Parathyroid adenoma (tissue), 2 donors: ENCODE results near the gene ENTREP1.
A peak's percentile ranks its signal among the peaks of the same experiment; 100 is the strongest.

ENCODE experiments used
- H2AFZ ChIP-seq: fragments of 300-600 bp; sonication (generic); one replicate; pipeline ENCODE4 v1.7.0; 2017; ENCODE audit warnings: antibody characterized with exemption, mild to moderate bottlenecking
- H3K27ac ChIP-seq: fragments of 300-600 bp; sonication (generic); one replicate; pipeline ENCODE4 v1.7.0; 2017
- H3K27me3 ChIP-seq: fragments of 300-600 bp; sonication (generic); one replicate; pipeline ENCODE4 v1.7.0; 2017; ENCODE audit warnings: low read length; ENCODE audit not compliant: control insufficient read depth, insufficient read depth
- H3K36me3 ChIP-seq: fragments of 300-600 bp; sonication (generic); one replicate; pipeline ENCODE4 v1.7.0; 2017; ENCODE audit warnings: low read length; ENCODE audit not compliant: control insufficient read depth, insufficient read depth
- H3K4me1 ChIP-seq: fragments of 300-600 bp; sonication (generic); one replicate; pipeline ENCODE4 v1.7.0; 2017; ENCODE audit warnings: control low read depth
- H3K4me2 ChIP-seq: fragments of 300-600 bp; sonication (generic); one replicate; pipeline ENCODE4 v1.7.0; 2017; ENCODE audit warnings: low read length
- H3K4me3 ChIP-seq: fragments of 300-600 bp; sonication (generic); one replicate; pipeline ENCODE4 v1.7.0; 2017; ENCODE audit warnings: low read depth, low read length
- H3K79me2 ChIP-seq: fragments of 300-600 bp; sonication (generic); one replicate; pipeline ENCODE4 v1.7.0; 2017; ENCODE audit warnings: control low read depth
- H3K9ac ChIP-seq: fragments of 300-600 bp; sonication (generic); one replicate; pipeline ENCODE4 v1.7.0; 2017; ENCODE audit warnings: mild to moderate bottlenecking
- H3K9me3 ChIP-seq: fragments of 300-600 bp; sonication (generic); one replicate; pipeline ENCODE4 v1.7.0; 2017; ENCODE audit warnings: low read length; ENCODE audit not compliant: control insufficient read depth
- TF ChIP-seq, protein P1 (sequence below): fragments of 300-600 bp; sonication (generic); IDR thresholded peaks from one replicate; pipeline ENCODE4 v1.7.0; 2017; ENCODE audit warnings: antibody characterized with exemption, mild to moderate bottlenecking
- donor health status: primary hyperparathyroidism.

ENTREP1 gene

DNA sequence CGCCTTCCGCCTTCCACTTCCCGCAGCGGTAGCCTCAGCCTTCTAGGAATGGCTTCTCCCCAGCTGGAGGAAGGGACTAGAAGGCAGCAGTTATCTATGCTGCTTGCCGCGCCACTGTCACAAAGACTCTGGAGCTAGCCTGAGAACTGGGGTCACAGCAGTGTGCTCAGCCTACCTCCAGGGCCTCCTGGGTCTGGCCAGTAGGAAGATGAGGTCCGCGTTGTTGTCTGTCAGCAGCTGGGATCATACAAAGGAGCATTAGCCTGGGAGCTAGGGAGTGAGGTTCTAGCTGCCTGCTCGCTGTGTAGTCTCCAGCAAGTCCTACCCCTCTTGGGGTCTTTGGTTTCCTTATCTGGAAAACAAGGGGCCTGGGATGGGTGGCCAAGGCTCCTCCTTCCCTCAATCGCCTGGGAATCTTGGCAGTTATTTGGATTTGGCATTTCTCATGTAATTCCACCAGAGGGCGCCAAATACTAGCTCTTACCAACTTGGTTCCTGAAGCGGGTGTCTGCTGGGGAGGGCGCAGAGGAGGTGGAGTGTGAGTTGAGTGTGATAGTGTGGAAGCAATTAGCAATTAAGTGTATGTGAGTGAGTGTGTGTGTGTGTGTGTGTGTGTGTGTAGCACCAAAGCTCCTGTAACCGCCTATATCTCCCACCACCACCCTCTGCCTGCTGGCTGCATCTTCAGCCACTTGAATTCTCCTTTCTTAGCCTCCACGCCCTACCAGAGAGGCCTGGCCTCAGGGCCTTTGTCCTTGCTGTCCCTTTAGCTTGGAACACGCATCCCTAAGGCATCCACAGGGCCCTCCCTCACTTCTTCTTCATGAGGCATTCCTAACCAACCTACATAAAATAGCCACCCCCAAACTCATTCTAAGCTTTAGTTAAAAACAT, 97.1 kb downstream of the ENTREP1 start:
- Histone ChIP-seq H3K36me3 (no peaks in the 10 kb centered on the region), H3K27me3 (no peaks in the 10 kb centered on the region), H3K9me3 (no peaks in the 10 kb centered on the region), H3K79me2 (no peaks in the 10 kb centered on the region), H2AFZ (no peak overlapping the region), H3K4me2 (no peak overlapping the region), H3K9ac (no peak overlapping the region), H3K4me3 (no peak overlapping the region), H3K27ac (no peak overlapping the region), H3K4me1 (no peaks in the 10 kb centered on the region)
- TF ChIP-seq, protein P1, sequence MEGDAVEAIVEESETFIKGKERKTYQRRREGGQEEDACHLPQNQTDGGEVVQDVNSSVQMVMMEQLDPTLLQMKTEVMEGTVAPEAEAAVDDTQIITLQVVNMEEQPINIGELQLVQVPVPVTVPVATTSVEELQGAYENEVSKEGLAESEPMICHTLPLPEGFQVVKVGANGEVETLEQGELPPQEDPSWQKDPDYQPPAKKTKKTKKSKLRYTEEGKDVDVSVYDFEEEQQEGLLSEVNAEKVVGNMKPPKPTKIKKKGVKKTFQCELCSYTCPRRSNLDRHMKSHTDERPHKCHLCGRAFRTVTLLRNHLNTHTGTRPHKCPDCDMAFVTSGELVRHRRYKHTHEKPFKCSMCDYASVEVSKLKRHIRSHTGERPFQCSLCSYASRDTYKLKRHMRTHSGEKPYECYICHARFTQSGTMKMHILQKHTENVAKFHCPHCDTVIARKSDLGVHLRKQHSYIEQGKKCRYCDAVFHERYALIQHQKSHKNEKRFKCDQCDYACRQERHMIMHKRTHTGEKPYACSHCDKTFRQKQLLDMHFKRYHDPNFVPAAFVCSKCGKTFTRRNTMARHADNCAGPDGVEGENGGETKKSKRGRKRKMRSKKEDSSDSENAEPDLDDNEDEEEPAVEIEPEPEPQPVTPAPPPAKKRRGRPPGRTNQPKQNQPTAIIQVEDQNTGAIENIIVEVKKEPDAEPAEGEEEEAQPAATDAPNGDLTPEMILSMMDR: peak; percentile 58

DNA sequence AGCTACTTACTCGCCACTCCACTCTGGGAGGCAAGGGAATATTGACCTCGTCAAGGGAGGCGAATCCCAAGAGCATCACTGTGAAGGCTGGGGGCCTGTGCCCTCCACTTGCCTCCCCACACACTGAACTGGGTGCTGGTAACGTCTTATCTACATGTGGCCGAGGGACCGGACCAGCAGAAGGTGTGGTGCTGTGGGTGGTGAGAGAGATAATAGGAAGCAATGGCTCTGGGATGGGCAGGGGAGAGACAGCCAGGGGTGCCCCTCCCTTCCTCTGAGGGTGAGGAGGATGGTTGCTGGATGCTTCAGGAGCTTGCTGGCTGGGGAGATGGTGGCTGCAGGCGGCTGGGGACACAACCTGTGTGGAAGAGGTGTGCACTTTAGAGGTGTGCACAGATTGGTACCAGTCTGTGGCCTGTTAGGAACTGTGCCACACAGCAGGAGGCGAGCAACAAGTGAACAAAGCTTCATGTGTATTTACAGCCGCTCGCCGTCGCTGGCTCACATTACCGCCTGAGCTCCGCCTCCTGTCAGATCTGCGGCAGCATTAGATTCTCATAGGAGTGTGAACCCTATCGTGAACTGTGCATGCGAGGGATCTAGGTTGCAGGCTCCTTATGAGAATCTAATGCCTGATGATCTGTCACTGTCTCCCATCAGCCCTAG, 100.3 kb downstream of the ENTREP1 start:
- Histone ChIP-seq H3K9ac (no peak overlapping the region), H3K27me3 (no peaks in the 10 kb centered on the region), H3K4me2 (no peak overlapping the region), H3K9me3 (no peaks in the 10 kb centered on the region), H3K27ac (no peak overlapping the region), H3K4me3 (no peak overlapping the region), H3K79me2 (no peaks in the 10 kb centered on the region), H2AFZ (no peak overlapping the region), H3K36me3 (no peaks in the 10 kb centered on the region), H3K4me1 (no peaks in the 10 kb centered on the region)
- TF ChIP-seq, protein P1: no peak

DNA sequence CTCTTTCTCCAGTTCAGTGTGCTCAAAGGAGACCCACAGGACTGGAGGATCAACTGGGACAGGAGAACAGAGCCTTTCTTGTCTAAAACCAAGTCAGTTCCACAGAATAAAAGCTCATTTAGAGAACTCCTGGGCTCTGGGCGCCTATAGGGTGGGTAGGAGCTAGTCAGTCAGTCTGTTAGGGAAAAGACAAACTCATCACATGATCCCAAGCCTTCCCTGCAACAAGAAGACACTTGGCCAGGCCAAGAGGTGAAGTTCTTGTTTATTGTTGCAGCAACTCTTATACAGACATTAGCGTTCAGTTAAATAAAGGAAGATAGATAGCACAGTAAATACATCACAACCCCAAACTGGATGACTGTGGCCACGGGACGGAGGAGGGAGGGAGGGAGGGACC, 102.3 kb downstream of the ENTREP1 start:
- no peak overlapping the region for H3K4me2 ChIP-seq
- H3K27ac ChIP-seq: no peak overlapping the region
- no peaks in the 10 kb centered on the region for H3K36me3 ChIP-seq
- H3K9ac ChIP-seq: no peak overlapping the region
- H3K4me1 ChIP-seq: no peaks in the 10 kb centered on the region
- no peaks in the 10 kb centered on the region for H3K9me3 ChIP-seq
- no peaks in the 10 kb centered on the region for H3K27me3 ChIP-seq
- TF ChIP-seq, protein P1: no peak
- no peaks in the 10 kb centered on the region for H3K79me2 ChIP-seq
- H3K4me3 ChIP-seq: no peak overlapping the region
- H2AFZ ChIP-seq: no peak overlapping the region

DNA sequence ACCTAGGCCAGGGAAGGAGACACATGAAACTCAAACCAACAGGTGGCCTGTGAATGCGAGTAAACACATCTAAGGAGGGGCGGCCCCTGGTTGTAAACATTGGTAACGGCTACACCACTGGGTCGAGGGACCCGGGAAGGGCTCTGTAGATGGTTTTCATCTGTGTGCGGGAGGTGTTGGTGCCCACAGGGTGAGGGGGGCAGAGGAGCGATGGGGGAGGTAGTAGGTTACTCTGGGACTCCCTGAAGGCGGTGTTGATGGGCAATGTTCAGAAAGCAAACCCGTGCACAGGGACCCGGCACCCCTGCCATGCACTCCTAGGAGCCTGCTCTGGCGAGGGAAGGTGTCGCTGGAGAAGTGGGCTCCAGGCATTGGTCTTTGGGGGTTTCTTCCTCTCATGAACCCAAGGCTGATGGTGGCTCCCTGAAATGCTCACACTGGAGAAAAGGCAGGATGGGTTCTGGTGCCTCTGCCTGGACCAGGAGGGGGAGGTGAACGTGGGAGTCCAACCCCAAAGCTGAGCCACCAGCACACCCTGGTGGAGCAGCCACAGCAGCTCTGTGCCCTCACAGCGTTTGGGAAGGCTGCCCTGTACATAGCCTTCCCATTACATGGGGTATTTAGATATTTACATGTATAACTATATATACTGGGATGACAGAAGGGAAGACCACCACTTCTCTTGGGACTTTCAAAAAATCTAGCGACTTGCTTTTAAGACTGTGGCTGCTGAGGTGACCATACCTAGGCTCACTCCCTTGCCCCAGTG, 103.2 kb downstream of the ENTREP1 start:
- H3K4me1 ChIP-seq: no peaks in the 10 kb centered on the region
- no peak overlapping the region for H2AFZ ChIP-seq
- H3K36me3 ChIP-seq: no peaks in the 10 kb centered on the region
- H3K27ac ChIP-seq: no peak overlapping the region
- no peak overlapping the region for H3K4me2 ChIP-seq
- H3K27me3 ChIP-seq: no peaks in the 10 kb centered on the region
- H3K79me2 ChIP-seq: no peaks in the 10 kb centered on the region
- no peak overlapping the region for H3K4me3 ChIP-seq
- no peak overlapping the region for H3K9ac ChIP-seq
- TF ChIP-seq, protein P1: no peak
- H3K9me3 ChIP-seq: no peaks in the 10 kb centered on the region
